Skeletal muscle satellite cell (primary cell): ENCODE measurements around the gene COL25A1.
"Not testable (repeated sequence)": the region's sequence is repeated elsewhere in the genome, so short reads cannot be mapped to it uniquely, and the experiment has no call there.

Experiments used
- H3K27me3 ChIP-seq: 2 replicates; pipeline ENCODE4 v1.7.0; 2013; ENCODE audit warnings: low read length; ENCODE audit not compliant: control insufficient read depth, insufficient read depth
- H3K36me3 ChIP-seq: 2 replicates; pipeline ENCODE4 v1.7.0; 2013; ENCODE audit warnings: mild to moderate bottlenecking, control low read depth, low read length; ENCODE audit not compliant: insufficient read depth
- H3K4me1 ChIP-seq: 2 replicates; pipeline ENCODE4 v1.7.0; 2013; ENCODE audit warnings: low read length; ENCODE audit not compliant: control insufficient read depth, insufficient read depth
- H3K4me2 ChIP-seq: 2 replicates; pipeline ENCODE4 v1.7.0; 2013; ENCODE audit warnings: mild to moderate bottlenecking, low read length
- H3K4me3 ChIP-seq: 2 replicates; pipeline ENCODE4 v1.7.0; 2013; ENCODE audit warnings: low read length
- H3K9ac ChIP-seq: 2 replicates; pipeline ENCODE4 v1.7.0; 2013; ENCODE audit warnings: mild to moderate bottlenecking, low read depth, low read length, moderate library complexity
- H3K9me3 ChIP-seq: replicated peaks from 2 replicates; pipeline ENCODE4 v1.7.0; 2013; ENCODE audit warnings: mild to moderate bottlenecking, control low read depth, low read length

The COL25A1 gene

DNA sequence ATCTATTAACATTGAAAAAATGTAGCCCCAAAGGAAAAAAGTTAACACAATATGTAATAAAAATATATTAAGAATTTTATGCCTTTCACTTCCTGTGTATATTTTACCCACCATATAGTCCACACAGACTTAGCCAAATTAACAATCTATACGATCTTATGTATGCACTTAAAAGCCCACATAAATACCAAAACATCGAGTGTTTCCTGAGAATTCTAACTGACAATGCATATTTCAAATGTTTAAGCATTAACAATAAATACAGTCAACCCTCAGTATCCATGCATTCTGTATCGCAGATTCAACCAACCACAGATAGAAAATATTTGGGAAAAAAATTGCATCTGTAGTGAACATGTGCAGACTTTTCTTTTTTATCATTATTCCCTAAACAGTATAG lies 226.8 kb downstream of the COL25A1 start:
- no peaks in the 10 kb centered on the region for H3K9me3 ChIP-seq
- no peak overlapping the region for H3K9ac ChIP-seq
- H3K36me3 ChIP-seq, result no peaks in the 10 kb centered on the region
- H3K4me3 ChIP-seq, result no peak overlapping the region
- H3K4me2 ChIP-seq, result no peak overlapping the region
- no peaks in the 10 kb centered on the region for H3K27me3 ChIP-seq
- H3K4me1 ChIP-seq, result peaks cover 31% of the 10 kb centered on the region

- Histone ChIP-seq H3K9ac (no peak overlapping the region), H3K4me2 (peak overlapping the region; percentile 21), H3K9me3 (no peaks in the 10 kb centered on the region), H3K36me3 (no peaks in the 10 kb centered on the region), H3K4me1 (peaks cover 21% of the 10 kb centered on the region), H3K27me3 (no peaks in the 10 kb centered on the region), H3K4me3 (no peak overlapping the region)
These were observed 229.9 kb downstream of the COL25A1 start for GRCh38 chr4:109072595-109072994.

DNA sequence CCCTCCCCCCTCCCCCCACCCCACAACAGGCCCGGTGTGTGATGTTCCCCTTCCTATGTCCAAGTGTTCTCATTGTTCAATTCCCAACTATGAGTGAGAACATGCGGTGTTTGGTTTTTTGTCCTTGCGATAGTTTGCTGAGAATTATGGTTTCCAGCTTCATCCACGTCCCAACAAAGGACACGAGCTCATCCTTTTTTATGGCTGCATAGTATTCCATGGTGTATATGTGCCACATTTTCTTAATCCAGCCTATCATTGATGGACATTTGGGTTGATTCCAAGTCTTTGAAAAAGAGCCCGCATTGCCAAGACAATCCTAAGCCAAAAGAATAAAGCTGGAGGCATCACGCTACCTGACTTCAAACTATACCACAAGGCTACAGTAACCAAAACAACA lies 231.8 kb downstream of the COL25A1 start:
- not testable (repeated sequence) for H3K4me2 ChIP-seq

GRCh38 chr4:109067508-109068235 lies 234.8 kb downstream of the COL25A1 start:
- Histone ChIP-seq H3K9me3 (no peaks in the 10 kb centered on the region), H3K4me3 (no peak overlapping the region), H3K36me3 (no peaks in the 10 kb centered on the region), H3K27me3 (no peaks in the 10 kb centered on the region), H3K9ac (no peak overlapping the region), H3K4me1 (peaks cover 31% of the 10 kb centered on the region), H3K4me2 (peak overlapping the region; percentile 8)

More for the DNA sequence above, 231.8 kb downstream of the COL25A1 start:
- H3K36me3 ChIP-seq, H3K27me3 ChIP-seq, H3K9ac ChIP-seq, H3K4me3 ChIP-seq, H3K9me3 ChIP-seq: not testable (repeated sequence)
- H3K4me1 ChIP-seq, result peaks cover 27% of the 10 kb centered on the region

GRCh38 chr4:109065006-109065405 lies 237.5 kb downstream of the COL25A1 start:
- Histone ChIP-seq H3K4me1 (peaks cover 23% of the 10 kb centered on the region), H3K4me2 (peak overlapping the region; percentile 16), H3K9ac (no peak overlapping the region), H3K27me3 (no peaks in the 10 kb centered on the region), H3K4me3 (no peak overlapping the region), H3K36me3 (no peaks in the 10 kb centered on the region), H3K9me3 (no peaks in the 10 kb centered on the region)

GRCh38 chr4:109053257-109053656 lies 249.2 kb downstream of the COL25A1 start:
- Histone ChIP-seq H3K4me3 (no peak overlapping the region), H3K27me3 (no peaks in the 10 kb centered on the region), H3K4me1 (no peaks in the 10 kb centered on the region), H3K9me3 (no peaks in the 10 kb centered on the region), H3K36me3 (no peaks in the 10 kb centered on the region), H3K4me2 (peak overlapping the region; percentile 10), H3K9ac (no peak overlapping the region)

DNA sequence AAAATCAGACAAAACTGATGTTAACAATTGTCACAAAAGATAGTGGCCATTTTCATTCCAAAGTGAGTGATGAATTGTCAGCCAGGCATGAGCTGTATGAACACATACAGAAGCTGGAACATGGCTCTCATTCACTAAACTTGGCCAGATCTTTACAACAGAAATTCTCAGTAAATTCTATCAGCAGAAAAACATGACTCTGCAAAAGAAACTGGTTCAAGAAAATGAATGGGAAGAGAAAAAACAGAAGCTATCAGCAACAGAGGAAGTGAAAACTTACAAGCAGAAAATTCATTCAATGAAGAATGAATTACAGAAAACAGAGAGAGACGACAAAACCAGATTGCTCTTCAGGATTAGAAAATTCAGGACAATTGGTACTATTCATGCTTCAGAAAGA lies 249.6 kb downstream of the COL25A1 start:
- Histone ChIP-seq H3K36me3 (no peaks in the 10 kb centered on the region), H3K27me3 (no peaks in the 10 kb centered on the region), H3K4me1 (no peaks in the 10 kb centered on the region), H3K9me3 (no peaks in the 10 kb centered on the region), H3K4me2 (peak overlapping the region; percentile 10), H3K9ac (no peak overlapping the region), H3K4me3 (no peak overlapping the region)

- Histone ChIP-seq H3K4me3 (no peak overlapping the region), H3K36me3 (no peaks in the 10 kb centered on the region), H3K4me1 (peaks cover 9% of the 10 kb centered on the region), H3K4me2 (no peak overlapping the region), H3K27me3 (no peaks in the 10 kb centered on the region), H3K9ac (no peak overlapping the region), H3K9me3 (no peaks in the 10 kb centered on the region)
These were observed 251.4 kb downstream of the COL25A1 start for GRCh38 chr4:109051054-109051453.

GRCh38 chr4:109049926-109050325 lies 252.5 kb downstream of the COL25A1 start:
- no peaks in the 10 kb centered on the region for H3K27me3 ChIP-seq
- no peak overlapping the region for H3K9ac ChIP-seq
- H3K4me3 ChIP-seq, result no peak overlapping the region
- peaks cover 9% of the 10 kb centered on the region for H3K4me1 ChIP-seq
- H3K9me3 ChIP-seq, result no peaks in the 10 kb centered on the region
- H3K4me2 ChIP-seq, result no peak overlapping the region
- no peaks in the 10 kb centered on the region for H3K36me3 ChIP-seq

- Histone ChIP-seq H3K4me2 (peak overlapping the region; percentile 68), H3K36me3 (no peaks in the 10 kb centered on the region), H3K4me1 (peaks cover 9% of the 10 kb centered on the region), H3K27me3 (no peaks in the 10 kb centered on the region), H3K9me3 (no peaks in the 10 kb centered on the region), H3K9ac (no peak overlapping the region), H3K4me3 (peak overlapping the region; percentile 43)
These were observed 255.8 kb downstream of the COL25A1 start for GRCh38 chr4:109046471-109047201.

- no peak overlapping the region for H3K4me3 ChIP-seq
- H3K9ac ChIP-seq, result no peak overlapping the region
- H3K4me1 ChIP-seq, result peaks cover 20% of the 10 kb centered on the region
- no peaks in the 10 kb centered on the region for H3K36me3 ChIP-seq
- H3K27me3 ChIP-seq, result no peaks in the 10 kb centered on the region
- H3K9me3 ChIP-seq, result no peaks in the 10 kb centered on the region
- H3K4me2 ChIP-seq, result no peak overlapping the region
These were observed 258.0 kb downstream of the COL25A1 start for GRCh38 chr4:109044431-109044830.

DNA sequence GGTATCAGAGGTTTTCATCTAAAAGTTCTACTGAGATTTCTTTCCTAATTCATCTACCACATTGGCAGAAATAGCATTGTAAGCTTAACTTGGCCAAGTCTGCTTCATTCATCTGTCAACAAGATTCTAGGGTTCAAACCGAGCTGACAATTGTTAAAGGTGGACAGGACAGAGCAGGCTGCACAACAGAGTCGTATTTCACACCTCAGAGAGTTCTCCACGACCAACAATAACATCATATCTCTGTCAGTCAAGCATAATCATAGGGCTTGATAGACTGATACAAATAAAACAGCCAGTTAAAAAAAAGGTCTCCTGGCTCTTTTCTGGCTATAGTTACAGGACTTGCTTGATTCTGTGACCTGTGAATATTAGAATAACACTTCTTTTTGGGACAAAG lies 259.2 kb downstream of the COL25A1 start:
- Histone ChIP-seq H3K9me3 (no peaks in the 10 kb centered on the region), H3K9ac (no peak overlapping the region), H3K4me1 (peaks cover 20% of the 10 kb centered on the region), H3K4me2 (no peak overlapping the region), H3K36me3 (no peaks in the 10 kb centered on the region), H3K27me3 (no peaks in the 10 kb centered on the region), H3K4me3 (no peak overlapping the region)
